K562 treated with DMSO at 1 percent for 12 hours (cell line): ENCODE measurements around the gene CLDN15. TPM values are rescaled to one million over a fixed set of nuclear protein-coding genes. Genes with fewer than 3 reads are reported as not detected.

Experiments used
- total RNA-seq: library from RNA; unstranded; fragments of 300-600 nt; gene quantifications from 2 replicates; pipeline ENCODE4 v1.2.3, GENCODE V29; 2022; ENCODE audit not compliant: insufficient read depth

Gene CLDN15, protein sequence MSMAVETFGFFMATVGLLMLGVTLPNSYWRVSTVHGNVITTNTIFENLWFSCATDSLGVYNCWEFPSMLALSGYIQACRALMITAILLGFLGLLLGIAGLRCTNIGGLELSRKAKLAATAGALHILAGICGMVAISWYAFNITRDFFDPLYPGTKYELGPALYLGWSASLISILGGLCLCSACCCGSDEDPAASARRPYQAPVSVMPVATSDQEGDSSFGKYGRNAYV
- total RNA-seq: 20.8 and 29.6 TPM in 2 replicates

DNA sequence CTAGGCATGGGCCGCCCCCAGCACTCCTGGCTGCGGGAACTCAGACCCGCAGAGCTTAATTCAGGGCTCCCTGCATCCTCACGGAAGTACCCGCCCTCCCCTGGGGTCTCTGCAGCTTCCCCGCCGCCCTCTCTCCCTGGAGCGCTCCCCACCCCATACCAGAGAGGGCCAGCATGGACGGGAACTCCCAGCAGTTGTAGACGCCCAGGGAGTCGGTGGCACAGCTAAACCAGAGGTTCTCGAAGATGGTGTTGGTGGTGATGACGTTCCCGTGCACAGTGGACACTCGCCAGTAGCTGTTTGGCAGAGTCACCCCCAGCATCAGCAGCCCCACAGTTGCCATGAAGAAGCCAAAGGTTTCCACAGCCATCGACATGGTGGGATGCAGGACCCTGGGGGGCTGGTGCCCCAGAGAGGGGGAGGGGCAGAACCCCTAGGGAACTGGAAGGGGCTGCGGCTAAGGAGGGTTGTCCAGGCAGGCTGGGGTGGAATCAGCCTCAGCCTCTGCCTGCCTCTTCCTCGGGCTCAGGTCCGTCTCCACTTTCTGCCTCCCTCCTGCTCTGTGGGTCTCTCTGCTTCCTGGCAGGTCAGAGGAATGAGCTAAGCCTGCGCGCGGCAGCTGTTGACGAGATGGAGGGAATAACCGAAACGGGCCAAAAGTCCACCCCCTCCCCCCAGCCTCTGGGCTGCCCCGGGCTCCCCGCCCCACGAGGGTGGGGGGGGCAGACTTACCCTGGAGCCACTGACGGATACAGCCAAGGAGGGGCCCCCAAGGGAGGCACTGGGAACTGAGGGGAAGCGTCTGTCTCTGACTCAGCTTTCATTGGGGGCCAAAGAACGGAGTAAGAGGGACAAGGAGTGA, at the start of gene CLDN15:
TSS of gene CLDN15 (minus strand) at position 597 of the 862 bp plus-strand sequence. CDS start at position 376, 221 bp downstream.

DNA sequence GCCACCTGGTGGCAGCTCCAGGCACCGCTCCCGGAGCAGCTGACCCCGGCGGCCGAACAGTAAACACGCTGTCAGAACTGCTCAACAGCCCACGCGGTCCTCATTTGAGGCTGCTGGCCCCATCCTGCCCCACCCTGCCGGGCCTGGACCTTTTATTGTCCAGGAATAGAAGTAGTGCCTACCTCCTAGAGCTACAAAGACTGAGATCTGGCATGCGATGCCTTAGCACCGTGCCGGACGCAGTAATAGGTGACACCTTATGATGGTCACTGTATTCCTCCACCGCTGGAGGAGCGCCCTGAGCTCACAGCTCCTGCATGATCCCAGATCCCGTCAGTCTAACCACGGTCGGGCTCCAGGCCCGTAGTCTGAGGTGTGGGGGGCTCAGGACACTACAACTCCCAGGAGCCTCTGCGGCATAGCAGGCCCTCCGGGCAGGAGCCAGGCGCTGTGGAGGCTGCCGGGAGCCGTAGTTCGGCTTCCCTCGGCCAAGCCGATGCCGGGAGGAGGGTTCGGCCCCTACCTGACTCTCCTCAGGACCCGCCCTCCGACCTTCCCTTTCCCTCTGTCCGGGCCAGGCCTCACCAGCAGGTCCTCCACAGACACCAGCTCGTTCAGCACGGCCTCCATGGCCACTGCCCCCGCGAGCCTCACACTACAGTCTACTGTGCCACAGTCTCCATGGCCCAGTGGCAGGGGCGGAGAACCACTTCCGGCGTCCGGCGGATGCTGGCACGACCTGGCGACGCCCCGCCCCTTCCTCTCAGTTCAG, 7.0 kb upstream of the CLDN15 start, which contains the start of gene FIS1:
TSS of gene FIS1 (minus strand) at position 707 of the 772 bp plus-strand sequence. CDS start at position 630, 77 bp downstream.

DNA sequence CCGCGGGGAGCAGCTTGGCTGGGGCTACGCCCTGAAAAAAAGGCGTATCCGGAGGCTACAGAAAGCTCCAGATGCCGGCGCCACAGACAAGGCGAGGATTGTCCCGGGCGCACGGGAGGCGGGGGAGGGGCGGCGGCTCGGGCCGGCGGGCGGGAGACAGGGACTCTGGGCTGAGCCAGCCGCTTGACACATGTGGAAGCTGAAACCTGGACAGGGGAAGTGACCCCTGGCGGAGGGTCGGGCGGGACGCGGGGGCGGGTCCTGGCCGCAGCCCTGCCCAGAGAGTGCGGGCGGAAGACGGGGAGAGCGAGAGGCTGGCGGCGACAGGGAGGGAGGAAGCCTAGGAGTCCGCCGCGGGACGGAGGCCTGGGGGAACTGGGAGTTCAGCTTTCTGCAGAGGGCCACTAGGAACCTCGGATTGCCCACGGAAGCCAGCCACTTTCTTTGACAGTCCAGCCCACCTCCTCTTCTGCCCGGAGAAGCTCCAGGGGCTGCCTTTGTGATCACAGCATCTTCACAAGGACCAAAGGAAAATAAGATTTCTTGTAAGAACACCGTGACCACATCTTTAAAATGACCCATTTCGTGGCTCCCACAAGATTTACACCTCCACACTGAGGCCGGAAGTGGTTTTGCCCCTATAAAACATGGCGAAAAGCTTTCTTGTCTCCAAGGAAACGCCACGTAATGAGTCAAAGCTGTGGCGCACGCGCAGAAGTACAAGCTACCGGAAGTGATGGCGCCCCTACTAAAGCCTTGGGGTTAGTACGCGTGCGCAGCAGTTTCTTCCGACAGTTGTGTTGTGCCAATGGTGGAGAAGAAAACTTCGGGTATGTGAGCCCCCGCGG, 20.0 kb downstream of the CLDN15 start, which contains the start of the genes PLOD3 and ZNHIT1:
TSS of gene PLOD3 (minus strand) at position 194 of the 848 bp plus-strand sequence. CDS start 307 bp downstream, outside the sequence.
TSS of gene ZNHIT1 (plus strand) at position 778 of the 848 bp plus-strand sequence. CDS start at position 809, 31 bp downstream.

DNA sequence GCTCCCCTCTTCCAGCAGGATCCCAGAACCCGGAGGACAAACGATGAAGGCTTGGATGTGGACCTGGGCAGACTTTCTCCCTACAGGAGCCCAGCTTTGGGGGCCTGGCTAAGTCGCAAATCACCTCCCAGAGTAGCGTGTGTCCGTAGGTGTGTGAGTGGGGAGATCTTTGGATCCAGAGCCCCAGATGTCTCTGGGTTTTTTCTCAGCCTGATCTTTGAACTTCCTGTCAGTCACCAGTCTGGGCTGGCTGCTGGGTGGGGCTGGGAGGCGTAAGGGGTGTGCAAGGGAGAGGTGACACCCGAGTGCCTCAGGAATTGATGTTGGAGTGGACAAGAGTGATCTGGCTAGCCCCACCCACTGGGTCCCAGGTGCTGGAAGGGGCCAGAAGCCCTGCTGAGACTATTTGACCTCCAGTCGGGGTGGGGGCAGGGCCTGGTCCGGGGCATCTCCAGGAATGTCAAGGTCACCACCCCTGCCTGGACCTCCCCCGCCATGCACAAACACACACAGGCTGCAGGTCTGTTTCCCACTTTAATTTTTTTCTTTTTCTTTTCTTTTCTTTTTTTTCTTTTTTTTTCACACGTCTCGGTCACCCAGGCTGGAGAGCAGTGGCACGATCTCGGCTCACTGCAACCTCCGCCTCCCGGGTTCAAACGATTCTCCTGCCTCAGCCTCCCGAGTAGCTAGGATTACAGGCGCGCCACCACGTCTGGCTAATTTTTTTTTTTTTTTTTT, 36.6 kb downstream of the CLDN15 start, which contains the start of gene MOGAT3:
TSS of gene MOGAT3 (minus strand) at position 175 of the 738 bp plus-strand sequence. CDS start 182 bp downstream, outside the sequence.

Other genes starting within 250 kb of the CLDN15 start
- not detected in 2 replicates for gene MUC17, start 217.7 kb downstream of the CLDN15 start, total RNA-seq
- 12.0 and 25.1 TPM in 2 replicates for gene TRIM56, start 152.3 kb downstream of the CLDN15 start, total RNA-seq
- 1.5 and 3.0 TPM in 2 replicates for gene SERPINE1, start 110.7 kb downstream of the CLDN15 start, total RNA-seq
- 101 and 123 TPM in 2 replicates for gene AP1S1, start 83.3 kb downstream of the CLDN15 start, total RNA-seq
- 0.49 and 1.3 TPM in 2 replicates for gene VGF, start 72.2 kb downstream of the CLDN15 start, total RNA-seq
- not detected in 2 replicates for gene NAT16, start 57.5 kb downstream of the CLDN15 start, total RNA-seq
- gene MOGAT3, start 36.8 kb downstream of the CLDN15 start, total RNA-seq: not detected in 2 replicates
- 61.8 and 71.1 TPM in 2 replicates for gene PLOD3, start 20.2 kb downstream of the CLDN15 start, total RNA-seq
- gene ZNHIT1, start 19.6 kb downstream of the CLDN15 start, total RNA-seq: 132 and 185 TPM in 2 replicates
- 109 and 134 TPM in 2 replicates for gene FIS1, start 7.3 kb upstream of the CLDN15 start, total RNA-seq
- 12.3 and 15.3 TPM in 2 replicates for gene IFT22, start 84.0 kb upstream of the CLDN15 start, total RNA-seq
- gene COL26A1, start 125.1 kb upstream of the CLDN15 start, total RNA-seq: 0.70 and 1.3 TPM in 2 replicates